HG03097 (cell line): ENCODE results near the gene PNMA1.

Experiments used
- ATAC-seq: cut with Tn5 transposase; IDR thresholded peaks from one replicate; pipeline ENCODE4 v1.9.1; 2021; ENCODE audit not compliant: unreplicated experiment, low FRiP score

PNMA1 gene

GRCh38 chr14:73739174-73739898 lies 25.2 kb upstream of the PNMA1 start:
- ATAC-seq, result no peak

- no peak for ATAC-seq
Observed at GRCh38 chr14:73738518-73739173, 24.5 kb upstream of the PNMA1 start.

DNA sequence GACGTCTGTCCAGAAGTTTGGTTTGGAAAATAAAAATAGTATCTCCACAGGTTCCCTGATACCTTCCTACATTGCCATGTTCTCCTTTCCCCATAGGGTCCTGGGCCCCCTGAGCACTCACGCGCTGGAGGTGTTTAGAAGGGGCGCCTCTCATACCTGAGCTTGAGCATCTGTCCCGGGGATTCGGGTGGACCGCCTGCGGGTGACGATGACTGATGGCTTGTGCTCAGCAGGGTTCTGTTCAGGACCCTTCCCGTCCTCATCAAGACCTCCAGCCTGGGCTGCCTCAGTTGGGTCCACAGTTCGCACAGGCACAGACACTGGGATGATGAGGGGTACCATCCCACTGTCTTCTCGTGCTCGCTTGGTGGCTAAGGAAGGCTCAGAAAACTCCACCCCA lies 22.7 kb upstream of the PNMA1 start:
- ATAC-seq, result no peak

- no peak for ATAC-seq
Observed at GRCh38 chr14:73732006-73732405, 17.8 kb upstream of the PNMA1 start.

- ATAC-seq, result no peak
Observed at GRCh38 chr14:73731111-73731510, 16.9 kb upstream of the PNMA1 start.

DNA sequence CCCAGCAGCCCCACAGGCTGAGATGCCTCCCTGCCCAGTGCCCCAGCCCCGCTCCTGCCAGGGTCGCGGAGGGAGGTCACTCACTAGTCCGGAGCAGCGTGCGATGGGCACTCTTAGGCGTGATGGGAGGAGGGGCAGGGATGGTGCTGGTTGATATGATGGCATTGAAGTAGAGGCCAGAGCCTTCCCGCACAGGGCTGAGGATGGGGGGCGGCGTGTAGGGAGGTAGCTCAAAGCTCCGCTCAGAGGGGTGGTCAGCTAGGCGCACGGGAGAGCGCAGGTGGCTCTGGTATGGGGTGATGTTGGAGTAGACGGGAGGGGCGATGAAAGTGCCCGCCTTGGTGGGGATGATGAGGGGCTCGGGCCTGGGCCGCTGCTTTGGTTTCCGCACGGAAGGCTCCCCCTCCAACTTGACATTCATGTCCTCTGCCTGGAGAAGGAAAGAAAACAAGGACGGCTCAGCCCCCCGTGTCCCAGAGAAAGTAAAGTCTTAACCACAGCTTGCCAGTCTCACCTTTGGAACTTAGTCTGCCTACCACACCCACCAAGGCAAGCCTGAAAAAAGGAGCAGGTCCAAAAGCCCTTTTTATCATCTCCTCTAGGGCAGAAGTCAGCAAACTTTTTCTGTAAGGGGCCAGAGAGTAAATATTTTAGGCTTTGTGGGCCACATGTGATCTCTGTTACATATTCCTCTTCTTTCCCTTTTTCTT lies 15.5 kb upstream of the PNMA1 start:
- no peak for ATAC-seq

GRCh38 chr14:73728717-73729330 lies 14.6 kb upstream of the PNMA1 start:
- no peak for ATAC-seq

- no peak for ATAC-seq
Observed at GRCh38 chr14:73727166-73727565, 13.0 kb upstream of the PNMA1 start.

GRCh38 chr14:73726025-73726961 lies 12.1 kb upstream of the PNMA1 start:
- no peak for ATAC-seq

DNA sequence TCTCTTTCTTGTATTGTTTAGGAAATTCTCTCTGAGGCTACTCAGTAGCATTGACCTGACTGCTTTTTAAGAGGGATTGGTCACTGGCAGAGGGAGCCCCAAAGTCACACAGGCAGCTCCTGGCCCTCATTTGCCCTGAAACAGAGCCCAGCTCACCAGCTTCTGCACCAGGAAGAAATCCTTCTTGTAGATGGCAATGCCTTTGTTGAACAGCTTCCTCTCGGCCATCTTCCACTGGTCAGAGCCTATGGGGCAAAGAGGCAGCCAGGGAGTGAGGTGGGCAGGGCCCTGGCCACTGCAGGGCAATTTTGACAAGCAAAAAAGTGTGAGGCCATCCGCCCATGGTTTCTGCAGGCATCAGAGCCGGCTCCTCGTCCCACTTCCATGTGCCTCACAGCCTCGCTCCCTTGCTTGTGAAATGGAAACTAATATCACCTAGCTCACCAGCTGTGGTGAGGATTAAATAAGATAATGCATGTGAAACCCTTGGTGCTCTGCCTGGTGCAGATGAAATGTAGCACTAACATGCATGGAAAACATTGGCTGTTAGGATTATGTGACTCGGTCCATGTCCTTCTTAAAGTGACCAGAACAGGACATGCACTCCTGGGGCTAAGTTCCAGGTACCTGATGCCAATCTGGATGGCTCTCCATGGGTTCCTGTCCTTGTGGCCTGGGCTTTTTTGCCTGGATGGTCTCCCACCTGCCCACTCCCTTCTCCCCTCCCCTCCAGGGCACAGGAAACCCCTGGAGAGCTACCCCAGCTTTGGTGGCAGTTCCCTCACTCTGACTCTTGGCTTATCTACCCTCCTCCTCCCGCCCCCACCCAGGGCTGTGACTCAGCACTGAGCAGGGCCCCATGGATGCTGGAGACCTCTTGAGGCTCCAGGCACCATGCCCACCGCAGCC lies 11.2 kb upstream of the PNMA1 start:
- no peak for ATAC-seq

DNA sequence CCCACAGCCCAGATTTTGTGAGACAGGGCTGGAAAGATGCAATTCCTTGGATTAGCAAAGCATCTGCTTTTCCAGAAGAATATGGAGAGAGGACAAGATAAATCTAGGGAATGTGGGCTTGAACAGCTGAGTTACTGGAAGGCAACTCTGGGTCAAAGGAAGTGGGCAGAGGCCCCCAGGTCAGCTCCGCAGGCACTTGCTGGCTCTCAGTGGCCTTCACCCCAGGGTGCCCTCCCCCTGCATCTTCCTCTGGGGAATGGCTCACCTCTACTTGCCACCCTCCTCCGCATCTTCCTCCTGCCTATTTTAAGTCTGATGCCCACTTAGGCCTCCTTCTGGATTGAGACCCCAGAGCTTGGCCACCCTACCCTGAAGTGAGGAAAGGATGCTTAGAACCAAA lies 10.5 kb upstream of the PNMA1 start:
- no peak for ATAC-seq

- ATAC-seq, result no peak
Observed at GRCh38 chr14:73723797-73724661, 9.8 kb upstream of the PNMA1 start.

GRCh38 chr14:73723406-73723796 lies 9.2 kb upstream of the PNMA1 start:
- ATAC-seq, result peak; percentile 63

DNA sequence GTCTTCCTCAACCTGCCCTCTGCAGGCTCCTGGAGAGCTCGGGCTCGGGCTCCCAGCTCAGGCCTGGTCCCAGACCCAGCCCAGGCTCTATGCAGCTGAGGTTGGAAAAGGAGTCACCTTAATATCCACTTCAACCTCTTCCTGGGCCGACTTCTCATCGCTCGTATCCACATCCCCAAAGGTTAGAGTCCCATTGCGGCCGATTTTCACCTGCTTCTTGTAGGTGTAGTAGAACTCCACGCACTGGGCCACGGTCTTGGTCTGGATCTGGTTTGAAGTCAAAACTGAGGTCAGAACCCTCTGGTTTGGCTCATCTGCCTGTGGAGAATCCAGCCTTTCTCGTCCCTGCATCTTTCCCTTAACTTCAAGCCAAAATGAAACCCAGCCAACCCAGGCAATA lies 8.4 kb upstream of the PNMA1 start:
- no peak for ATAC-seq

GRCh38 chr14:73721101-73721821 lies 7.1 kb upstream of the PNMA1 start:
- no peak for ATAC-seq

DNA sequence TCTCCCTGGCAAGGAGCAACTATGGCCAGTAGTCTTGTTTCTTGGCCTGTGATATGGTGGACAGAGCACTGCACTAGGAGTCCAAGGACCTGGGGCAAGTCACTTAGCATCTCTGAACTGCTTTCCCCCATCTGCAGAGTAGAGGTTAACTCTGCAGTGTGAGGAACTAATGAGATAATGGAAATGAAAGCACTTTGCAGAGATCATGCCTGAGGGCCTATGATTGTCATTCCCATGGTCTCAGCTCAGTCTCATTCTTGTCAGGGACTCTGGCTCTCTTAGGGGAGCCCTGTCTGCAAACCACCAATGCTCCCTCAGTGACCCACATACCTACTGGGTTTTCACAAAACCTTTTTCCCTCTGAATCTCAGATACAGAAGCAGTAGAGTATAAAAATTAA lies 6.5 kb upstream of the PNMA1 start:
- no peak for ATAC-seq

- no peak for ATAC-seq
Observed at GRCh38 chr14:73719791-73720190, 5.6 kb upstream of the PNMA1 start.

GRCh38 chr14:73719361-73719760 lies 5.2 kb upstream of the PNMA1 start:
- no peak for ATAC-seq
